Measurements from ENCODE around the gene PLEKHO1.

PLEKHO1 gene

GRCh38 chr1:150150133-150151021, 661 bp downstream of the PLEKHO1 start:
- no peak for DNase-seq

GRCh38 chr1:150151291-150152181, 1.8 kb downstream of the PLEKHO1 start:
- peak; percentile 88 for DNase-seq

GRCh38 chr1:150152182-150152536, 2.4 kb downstream of the PLEKHO1 start:
- no peak for DNase-seq

DNA sequence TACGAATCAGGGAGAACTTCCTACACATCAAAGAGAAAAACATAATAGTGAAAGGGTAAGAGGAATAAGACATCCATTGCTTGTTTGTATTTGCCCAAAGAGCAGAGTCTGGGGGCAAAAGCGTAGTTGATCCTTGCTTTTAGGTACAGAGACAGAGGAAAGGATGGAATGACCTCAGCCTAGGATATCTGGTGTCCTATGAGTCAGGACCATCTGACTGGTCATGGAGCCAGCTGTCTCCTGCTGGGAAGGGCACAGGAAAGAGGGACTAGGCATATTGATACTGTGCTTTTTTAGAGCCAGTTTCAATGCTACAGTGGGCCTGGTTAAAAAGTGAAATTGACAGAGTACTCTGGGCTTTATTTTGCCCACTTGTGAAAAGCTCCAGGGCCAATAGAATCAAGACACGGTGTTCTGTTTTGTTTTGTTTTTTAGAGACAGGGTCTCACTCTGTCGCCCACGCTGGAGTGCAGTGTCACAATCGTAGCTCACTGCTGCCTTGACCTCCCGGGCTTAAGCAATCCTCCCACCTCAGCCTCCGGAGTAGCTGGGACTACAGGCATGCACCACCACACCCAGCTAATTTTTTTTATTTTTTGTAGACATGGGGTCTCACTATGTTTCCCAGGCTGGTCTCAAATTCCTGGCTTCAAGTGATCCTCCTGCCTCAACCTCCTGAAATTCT, 3.2 kb downstream of the PLEKHO1 start:
- DNase-seq = no peak

GRCh38 chr1:150154143-150154542, 4.4 kb downstream of the PLEKHO1 start:
- no peak for DNase-seq

DNA sequence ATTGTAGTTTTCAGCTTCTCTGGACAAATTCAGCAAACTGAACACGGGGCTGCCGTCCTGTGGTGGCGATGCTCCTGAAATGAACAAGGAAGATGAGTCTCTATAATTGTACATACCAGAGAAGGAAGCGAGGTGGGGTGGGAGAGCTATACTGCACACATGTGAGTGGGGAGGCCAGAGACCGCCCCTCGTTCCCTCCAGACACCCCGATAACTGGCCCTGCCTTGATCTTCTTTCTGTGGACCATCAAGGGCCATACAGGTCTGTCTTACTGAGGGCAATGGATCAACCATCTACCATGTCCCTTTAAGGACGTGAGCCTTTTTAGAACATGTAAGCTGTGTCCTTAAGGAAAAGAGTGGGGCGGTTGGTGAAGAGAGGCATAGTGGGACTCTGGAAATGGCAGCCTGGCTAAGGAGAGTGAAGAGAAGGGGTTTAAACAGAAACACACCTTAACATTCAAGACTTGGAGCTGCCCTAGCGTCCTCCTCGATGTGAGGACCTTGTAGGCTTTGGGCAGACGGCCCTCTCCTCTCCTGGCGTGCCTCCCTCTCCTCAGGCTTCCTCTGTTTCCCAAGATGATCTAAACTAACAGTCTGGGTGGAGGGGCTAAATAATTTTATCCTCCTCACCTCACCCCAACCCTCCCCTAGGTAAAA, 5.8 kb downstream of the PLEKHO1 start:
- no peak for DNase-seq

DNA sequence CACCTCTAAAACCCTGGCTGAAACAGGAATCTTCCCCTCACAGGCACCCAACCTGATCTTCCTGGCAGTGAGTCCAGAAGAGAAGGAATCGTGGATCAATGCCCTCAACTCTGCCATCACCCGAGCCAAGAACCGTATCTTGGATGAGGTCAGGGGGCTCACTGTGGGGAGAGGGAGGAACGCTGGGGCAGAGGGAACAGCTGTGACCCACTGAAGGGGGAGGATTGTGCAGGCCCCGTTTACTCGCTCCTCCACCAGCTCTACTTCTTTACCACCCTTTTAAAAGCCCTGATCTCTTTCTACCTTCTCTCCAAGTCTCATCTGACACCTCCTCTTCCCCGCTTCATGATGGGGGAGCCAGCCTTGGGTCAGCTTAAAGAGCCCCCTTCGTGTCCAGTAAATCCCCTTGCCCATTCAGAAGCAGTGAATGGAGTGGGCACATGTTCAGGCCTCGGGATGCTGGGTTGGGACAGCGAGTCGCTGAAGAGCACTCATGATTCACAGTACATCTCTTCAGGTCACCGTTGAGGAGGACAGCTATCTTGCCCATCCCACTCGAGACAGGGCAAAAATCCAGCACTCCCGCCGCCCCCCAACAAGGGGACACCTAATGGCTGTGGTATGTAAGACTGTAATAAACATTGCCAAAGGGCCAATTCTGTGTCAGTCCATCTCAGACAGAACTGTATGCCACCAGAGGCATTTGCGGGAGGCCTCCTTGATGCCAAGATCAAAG, 7.3 kb downstream of the PLEKHO1 start:
- no peak for DNase-seq

DNA sequence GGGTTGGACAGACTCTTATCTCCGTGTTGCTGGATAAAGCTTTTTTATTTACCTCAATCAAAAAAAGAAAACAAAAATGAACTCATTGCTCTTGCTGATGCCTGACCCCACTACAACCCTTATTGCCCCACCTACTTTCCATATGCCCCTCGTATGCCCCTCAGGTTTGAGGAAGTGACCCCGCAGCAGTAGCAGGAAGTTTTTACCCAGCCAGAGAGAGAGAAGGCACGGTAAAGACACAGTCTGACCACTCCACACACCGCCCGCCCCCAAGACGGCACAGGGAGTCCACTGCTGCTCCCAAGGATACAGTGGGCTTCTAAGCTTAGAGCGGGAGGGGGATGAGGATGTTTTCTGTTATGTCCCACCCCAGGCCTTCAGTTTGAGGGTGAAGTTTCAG, 9.8 kb downstream of the PLEKHO1 start:
- no peak for DNase-seq

DNA sequence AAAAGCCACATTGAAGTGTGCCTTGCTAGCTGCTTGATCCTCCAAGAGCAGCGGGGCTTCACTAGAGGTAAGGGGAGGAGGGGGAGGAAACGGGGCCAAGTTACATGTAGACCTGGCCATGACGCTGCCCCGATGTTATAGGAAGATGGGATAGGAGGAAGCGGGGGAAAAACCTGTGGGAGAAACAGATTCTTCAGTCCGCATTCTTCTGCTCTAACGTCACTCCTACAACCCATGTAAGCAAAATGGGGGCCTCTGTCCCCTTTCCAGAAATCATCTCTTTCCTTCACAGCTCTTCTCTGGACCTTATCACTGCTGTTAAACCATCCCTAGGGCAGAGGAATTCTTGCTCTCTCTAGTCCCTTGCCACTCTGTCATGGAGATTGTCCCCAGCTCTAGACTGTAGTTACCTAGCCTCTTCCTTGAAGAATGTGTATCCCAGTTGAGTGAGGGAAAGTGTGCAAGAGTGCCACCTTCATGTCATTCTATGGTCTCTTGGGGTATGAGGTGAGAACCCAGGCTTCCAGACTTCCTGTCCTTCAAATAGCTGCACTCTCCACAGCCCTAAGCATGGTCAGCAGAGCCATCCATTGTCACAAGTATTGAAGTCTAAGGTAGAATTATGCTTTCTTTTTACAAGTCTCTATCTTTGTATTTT, 11.4 kb downstream of the PLEKHO1 start:
- DNase-seq = no peak

DNA sequence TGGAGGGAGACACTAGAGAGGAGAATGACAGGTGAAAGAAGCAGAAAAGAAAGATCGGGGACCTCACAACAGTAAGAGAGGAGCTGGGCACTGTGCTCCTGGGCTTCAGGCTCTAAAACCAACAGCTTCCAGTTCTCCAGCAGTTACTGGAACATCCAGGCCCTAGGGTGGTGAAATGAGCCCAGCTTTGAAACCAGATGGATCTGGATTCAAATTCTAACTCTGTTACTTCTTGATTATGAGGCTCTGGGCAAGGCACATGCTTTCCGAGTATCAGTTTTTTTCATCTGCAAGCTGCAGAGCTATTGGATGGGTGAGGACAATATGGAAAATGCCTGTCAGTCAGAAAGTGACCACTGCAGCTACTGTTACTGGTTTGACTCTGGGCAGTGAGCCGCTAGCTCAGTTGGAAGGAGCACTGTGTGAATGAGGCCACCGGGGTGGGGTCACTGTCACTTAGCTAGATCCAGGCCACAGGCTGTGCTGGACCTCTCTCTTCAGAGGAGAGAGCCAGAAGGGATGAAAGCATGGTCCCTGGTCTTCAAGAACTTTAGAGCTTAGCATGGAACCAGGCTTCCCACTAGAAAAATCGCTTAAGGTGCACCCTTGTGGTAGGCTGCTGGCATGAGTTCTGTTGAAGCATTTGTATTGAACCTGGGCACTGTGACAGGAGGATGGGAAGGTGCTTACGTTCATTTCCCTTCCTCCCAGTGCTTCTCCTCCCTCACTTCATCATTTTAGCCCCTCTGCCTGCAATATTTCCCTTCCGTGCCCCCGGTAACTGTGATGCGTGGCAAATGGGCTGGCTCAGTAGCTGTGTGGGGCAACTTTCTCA, 12.2 kb downstream of the PLEKHO1 start:
- peak; percentile 20 for DNase-seq

DNA sequence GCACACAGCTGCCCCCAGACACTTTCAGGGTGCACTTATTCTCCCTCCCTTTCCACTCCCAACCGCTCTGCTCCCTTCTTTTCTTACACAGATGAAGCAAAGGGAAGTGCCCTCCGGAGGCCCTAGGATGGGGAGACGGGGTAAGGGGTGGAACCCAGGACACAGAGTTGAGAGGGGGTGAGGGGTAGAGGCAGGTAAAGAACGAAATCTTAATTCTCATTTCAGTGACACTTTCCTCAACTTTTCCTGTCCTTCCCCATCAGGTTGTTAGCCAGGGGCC, 12.8 kb downstream of the PLEKHO1 start:
- DNase-seq = no peak

DNA sequence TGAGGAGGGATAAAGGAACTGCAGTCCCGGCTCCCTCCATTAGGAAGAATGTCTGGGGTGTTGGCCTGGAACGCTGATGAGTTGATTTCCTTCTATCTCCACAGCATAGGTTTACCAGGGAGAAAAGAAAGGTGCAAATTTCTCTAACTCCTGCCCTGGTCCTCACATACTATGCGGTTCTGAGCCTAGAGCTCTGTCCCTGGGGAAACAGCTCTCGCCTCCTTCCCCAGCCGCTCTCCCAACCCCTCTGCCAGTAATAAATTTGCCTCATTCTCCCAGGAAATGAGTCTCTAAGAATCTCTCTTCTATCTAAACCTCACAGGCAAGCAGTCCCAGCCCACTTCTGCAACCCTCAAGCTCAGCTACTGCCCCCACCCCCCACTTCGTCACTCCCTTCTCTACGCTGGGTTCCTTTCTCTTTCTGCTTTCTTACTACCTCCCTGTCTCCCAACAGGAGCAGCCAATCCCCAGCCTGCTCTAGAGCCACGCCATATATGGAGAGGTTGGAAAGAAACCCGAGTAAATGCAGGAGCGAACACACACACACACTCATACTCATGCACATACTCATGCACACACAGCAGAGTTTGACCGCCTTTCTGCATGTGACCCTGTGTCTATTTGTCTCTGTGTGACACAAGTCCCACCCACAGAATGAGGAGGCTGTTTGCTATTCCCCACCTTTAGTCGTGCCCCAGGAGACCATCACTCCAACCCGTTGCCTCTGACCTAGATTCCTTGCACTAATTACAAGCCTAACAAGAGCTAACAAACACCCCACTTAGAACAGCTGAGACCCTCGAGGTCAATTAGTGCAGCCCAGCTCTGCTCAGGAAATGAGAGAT, 13.4 kb downstream of the PLEKHO1 start:
- DNase-seq = no peak

DNA sequence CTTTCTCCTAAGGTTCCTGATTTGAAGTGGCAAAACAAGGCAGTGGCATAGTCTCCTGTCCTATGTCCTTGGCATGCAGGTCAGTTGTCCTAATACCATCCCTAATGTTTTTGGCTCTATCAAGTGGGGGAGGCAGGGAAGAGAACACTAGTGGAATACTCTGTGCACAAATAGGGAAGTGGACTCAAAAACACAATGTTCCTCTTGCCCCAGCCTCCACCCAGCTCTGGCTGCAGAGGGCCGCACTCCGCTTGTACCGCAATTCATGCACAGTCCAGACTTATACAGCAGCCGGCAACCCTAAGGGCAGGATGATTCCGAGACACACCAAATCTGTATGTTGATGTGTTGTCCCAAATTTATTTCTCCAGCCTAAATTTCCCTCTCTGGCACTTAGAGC, 14.5 kb downstream of the PLEKHO1 start:
- no peak for DNase-seq

GRCh38 chr1:150164779-150165178, 15.1 kb downstream of the PLEKHO1 start:
- DNase-seq = no peak

DNA sequence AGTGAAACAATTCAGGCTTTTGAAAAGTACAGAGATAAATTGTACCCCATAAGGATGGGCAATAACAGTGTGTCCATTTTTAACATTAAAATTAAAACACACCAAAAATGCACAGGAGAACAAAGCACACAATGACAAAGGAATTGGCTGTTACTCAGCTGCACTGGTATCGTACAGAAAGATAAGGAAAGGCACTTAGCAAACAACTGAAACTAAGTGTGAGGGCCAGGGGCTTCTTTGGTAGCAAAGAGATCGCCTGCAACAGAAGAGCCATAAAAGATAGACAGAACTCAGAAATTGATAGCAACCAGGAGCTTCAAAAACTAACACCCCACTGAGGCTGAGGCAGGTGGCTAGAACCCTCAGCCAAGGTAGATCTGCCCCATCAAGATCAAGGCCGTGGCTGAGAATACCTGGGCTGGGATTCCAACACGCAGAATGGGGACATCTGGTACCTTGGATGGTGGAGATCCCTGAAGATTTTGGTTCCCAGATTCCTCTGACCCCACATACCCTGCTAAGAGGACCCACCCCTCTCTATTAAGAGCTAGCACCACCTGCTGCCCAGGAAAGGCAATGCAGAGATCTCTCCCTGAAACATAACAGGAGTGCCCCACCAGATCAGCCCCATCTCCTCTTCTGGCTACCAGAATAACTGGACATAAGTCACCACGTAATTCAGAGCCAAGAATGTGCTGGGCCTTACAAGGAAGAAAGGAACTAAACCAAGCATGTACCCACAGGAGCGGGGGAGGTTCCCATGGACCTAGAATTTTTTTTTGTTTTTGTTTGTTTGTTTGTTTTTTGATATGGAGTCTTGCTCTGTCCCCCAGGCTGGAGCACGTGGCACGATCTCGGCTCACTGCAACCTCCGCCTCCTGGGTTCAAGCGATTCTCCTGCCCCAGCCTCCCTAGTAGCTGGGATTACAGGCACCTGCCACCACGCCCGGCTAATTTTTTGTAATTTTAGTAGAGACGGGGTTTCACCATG, 16.2 kb downstream of the PLEKHO1 start:
- DNase-seq = peak; percentile 56

DNA sequence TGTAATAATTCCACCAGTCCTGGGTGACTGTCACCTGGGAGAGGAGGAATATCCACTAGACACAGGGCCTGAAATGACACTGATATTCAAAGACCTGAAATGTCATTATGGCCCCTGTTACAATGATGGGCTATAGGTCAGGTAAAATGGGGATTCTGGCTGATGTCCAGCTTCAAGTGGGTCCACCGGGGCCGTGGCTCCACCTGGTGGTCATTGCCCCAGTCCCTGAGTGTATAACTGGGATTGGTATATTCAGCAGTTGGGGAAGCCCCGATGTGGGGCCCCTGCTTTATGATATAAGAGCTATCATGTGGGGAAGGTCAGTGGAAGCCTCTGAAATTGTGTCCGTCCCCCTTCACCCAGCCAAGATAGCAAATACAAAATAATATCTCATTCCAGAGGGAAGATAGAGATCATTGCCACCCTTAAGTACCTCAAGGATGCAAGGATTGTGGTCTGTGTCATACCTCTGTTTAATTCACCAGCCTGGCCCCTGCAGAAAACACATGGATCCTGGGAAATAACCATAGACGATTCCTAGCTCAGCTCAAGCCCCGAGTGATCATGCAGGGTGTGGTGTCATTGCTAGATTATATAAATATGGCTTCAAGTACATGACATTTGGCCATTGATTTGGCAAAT, 19.4 kb downstream of the PLEKHO1 start:
- peak; percentile 52 for DNase-seq

DNA sequence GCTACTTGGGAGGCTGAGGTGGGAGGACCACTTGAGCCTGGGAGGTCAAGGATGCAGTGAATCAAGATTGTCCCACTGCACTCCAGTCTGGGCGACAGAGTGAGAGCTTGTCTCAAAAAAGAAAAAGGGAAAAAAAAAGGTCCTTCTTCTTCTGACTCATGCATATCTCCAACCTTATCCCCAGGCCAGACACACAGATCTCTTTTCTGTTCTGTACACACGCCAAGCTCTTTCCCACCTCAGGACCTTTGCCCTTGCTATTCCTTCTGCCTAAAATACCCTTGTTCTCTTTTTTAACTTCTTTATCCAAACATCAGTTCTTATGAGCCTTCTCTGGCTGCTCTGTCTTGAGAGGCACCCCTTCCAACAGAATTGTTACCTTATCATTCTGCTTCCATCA, 22.1 kb downstream of the PLEKHO1 start:
- DNase-seq = no peak

GRCh38 chr1:150173141-150173585, 23.4 kb downstream of the PLEKHO1 start:
- DNase-seq = no peak
